Hepatocyte (in vitro differentiated cells): ENCODE results near the gene SHROOM1. TPM values are rescaled to one million over a fixed set of nuclear protein-coding genes. Genes with fewer than 3 reads are reported as not detected.
A peak's percentile ranks its signal among the peaks of the same experiment; 100 is the strongest.

ENCODE experiments used
- DNase-seq: peaks from one replicate; pipeline ENCODE4 v3.0.0-alpha.2; 2016; ENCODE audit warnings: low spot score
- H2AFZ ChIP-seq: fragments of 200-600 bp; sonication (generic); 2 replicates; pipeline ENCODE4 v1.6.0; 2016; ENCODE audit warnings: antibody characterized with exemption, mild to moderate bottlenecking
- H3K27ac ChIP-seq: fragments of 200-600 bp; sonication (generic); 2 replicates; pipeline ENCODE4 v1.5.1; 2016; ENCODE audit warnings: mild to moderate bottlenecking
- H3K27me3 ChIP-seq: fragments of 200-600 bp; sonication (generic); 2 replicates; pipeline ENCODE4 v1.6.1; 2016
- H3K36me3 ChIP-seq: fragments of 200-600 bp; sonication (generic); replicated peaks from 2 replicates; pipeline ENCODE4 v1.5.1; 2016; ENCODE audit warnings: low read depth; ENCODE audit not compliant: insufficient read depth
- H3K4me1 ChIP-seq: fragments of 200-600 bp; sonication (generic); 2 replicates; pipeline ENCODE4 v1.5.1; 2016; ENCODE audit warnings: mild to moderate bottlenecking, moderate library complexity; ENCODE audit not compliant: insufficient read depth
- H3K4me2 ChIP-seq: fragments of 200-600 bp; sonication (generic); 2 replicates; pipeline ENCODE4 v1.6.0; 2016
- H3K4me3 ChIP-seq: fragments of 200-600 bp; sonication (generic); 2 replicates; pipeline ENCODE4 v1.5.1; 2016; ENCODE audit warnings: mild to moderate bottlenecking
- H3K79me2 ChIP-seq: fragments of 200-600 bp; sonication (generic); 2 replicates; pipeline ENCODE4 v1.6.0; 2017; ENCODE audit warnings: mild to moderate bottlenecking
- H3K9me2 ChIP-seq: fragments of 200-600 bp; sonication (generic); replicated peaks from 2 replicates; pipeline ENCODE4 v1.6.0; 2017; ENCODE audit warnings: mild to moderate bottlenecking; ENCODE audit not compliant: insufficient read depth
- H3K9me3 ChIP-seq: fragments of 200-600 bp; sonication (generic); 2 replicates; pipeline ENCODE4 v1.5.1; 2016; ENCODE audit warnings: low read depth, mild to moderate bottlenecking
- H4K20me1 ChIP-seq: fragments of 200-600 bp; sonication (generic); 2 replicates; pipeline ENCODE4 v1.6.0; 2016; ENCODE audit warnings: mild to moderate bottlenecking; ENCODE audit not compliant: insufficient read depth, poor library complexity, severe bottlenecking
- EZH2 ChIP-seq: fragments of 200-600 bp; sonication (generic); IDR thresholded peaks from 2 replicates; pipeline ENCODE4 v1.6.1; 2016; ENCODE audit warnings: antibody characterized with exemption, mild to moderate bottlenecking, borderline replicate concordance
- EZH2phosphoT487 ChIP-seq: fragments of 200-600 bp; sonication (generic); IDR thresholded peaks from one replicate; pipeline ENCODE4 v1.6.1; 2018; ENCODE audit warnings: antibody characterized with exemption, mild to moderate bottlenecking, low read depth, moderate library complexity; ENCODE audit not compliant: unreplicated experiment, severe bottlenecking
- WGBS: methylation state at CpG from one replicate; pipeline ENCODE4 v1.1.6; 2016; ENCODE audit warnings: low lambda C conversion rate; ENCODE audit errors: missing lambda C conversion rate; 5-methylcytosine and 5-hydroxymethylcytosine counted together
- polyA plus RNA-seq: library from polyadenylated mRNA; unstranded; fragments of >200 nt; fragmentation: Nextera tagmentation; extraction: Ambion mirVana; gene quantifications from 2 replicates; pipeline ENCODE4 v1.2.1, GENCODE V29; 2016
- total RNA-seq: library from RNA; depleted of rRNA; stranded (reverse); fragments of >200 nt; gene quantifications from 2 replicates; pipeline ENCODE4 v1.2.3, GENCODE V29; 2014
- TF ChIP-seq, protein P1 (sequence below): fragments of 200-600 bp; sonication (generic); IDR thresholded peaks from 2 replicates; pipeline ENCODE4 v1.5.1; 2016; ENCODE audit warnings: antibody characterized with exemption, mild to moderate bottlenecking; ENCODE audit not compliant: poor library complexity

SHROOM1 gene
- total and polyA plus RNA-seq, 2 experiments from 2014 or later, result 10.0 to 19.2 TPM

DNA sequence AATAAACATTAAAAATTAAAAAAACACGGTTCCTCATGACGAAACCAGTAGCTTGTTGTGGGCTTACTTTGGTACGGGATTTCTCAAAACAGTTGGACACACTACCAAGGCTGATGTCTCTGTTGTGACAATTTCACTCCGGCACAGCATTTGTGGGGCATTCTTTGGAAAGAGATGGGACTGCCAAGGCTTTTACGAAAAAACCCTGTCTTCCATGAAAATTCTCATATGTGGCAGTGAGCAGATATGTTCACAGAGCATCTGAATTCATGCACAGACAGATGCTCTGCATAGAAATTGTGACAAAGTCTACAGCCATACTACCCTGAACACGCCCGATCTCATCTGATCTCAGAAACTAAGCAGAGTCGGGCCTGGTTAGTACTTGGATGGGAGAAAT, 17.8 kb upstream of the SHROOM1 start:
- no peak overlapping the region for H3K27ac ChIP-seq
- H3K27me3 ChIP-seq, result no peaks in the 10 kb centered on the region
- no peaks in the 10 kb centered on the region for H4K20me1 ChIP-seq
- no peak overlapping the region for H3K4me2 ChIP-seq
- DNase-seq, result no peak
- no peak overlapping the region for H3K4me3 ChIP-seq
- H3K9me3 ChIP-seq, result no peaks in the 10 kb centered on the region
- WGBS, result 94% methylated on average over 8 of the region's 8 CpGs
- H3K79me2 ChIP-seq, result no peaks in the 10 kb centered on the region
- no peak overlapping the region for H2AFZ ChIP-seq
- peaks cover 8% of the 10 kb centered on the region for H3K4me1 ChIP-seq
- H3K9me2 ChIP-seq, result no peaks in the 10 kb centered on the region
- TF ChIP-seq EZH2, result no peak
- TF ChIP-seq, protein P1, sequence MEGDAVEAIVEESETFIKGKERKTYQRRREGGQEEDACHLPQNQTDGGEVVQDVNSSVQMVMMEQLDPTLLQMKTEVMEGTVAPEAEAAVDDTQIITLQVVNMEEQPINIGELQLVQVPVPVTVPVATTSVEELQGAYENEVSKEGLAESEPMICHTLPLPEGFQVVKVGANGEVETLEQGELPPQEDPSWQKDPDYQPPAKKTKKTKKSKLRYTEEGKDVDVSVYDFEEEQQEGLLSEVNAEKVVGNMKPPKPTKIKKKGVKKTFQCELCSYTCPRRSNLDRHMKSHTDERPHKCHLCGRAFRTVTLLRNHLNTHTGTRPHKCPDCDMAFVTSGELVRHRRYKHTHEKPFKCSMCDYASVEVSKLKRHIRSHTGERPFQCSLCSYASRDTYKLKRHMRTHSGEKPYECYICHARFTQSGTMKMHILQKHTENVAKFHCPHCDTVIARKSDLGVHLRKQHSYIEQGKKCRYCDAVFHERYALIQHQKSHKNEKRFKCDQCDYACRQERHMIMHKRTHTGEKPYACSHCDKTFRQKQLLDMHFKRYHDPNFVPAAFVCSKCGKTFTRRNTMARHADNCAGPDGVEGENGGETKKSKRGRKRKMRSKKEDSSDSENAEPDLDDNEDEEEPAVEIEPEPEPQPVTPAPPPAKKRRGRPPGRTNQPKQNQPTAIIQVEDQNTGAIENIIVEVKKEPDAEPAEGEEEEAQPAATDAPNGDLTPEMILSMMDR, result no peak
- no peak for TF ChIP-seq EZH2phosphoT487
- no peaks in the 10 kb centered on the region for H3K36me3 ChIP-seq

DNA sequence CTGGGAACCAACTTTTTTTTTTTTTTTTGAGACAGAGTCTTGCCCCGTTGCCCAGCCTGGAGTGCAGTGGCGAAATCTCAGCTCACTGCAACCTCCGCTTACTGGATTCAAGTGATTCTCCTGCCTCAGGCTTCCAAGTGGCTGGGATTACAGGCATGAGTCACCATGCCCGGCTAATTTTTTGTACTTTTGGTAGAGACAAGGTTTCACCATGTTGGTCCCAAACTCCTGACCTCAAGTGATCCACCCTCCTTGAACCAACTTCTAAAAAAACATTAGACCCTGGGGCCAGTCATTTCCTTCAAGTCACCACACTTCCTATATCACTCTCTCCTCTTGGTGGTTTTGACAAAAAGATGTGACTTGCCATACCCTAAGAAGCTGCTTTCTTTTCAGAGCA, 10.9 kb upstream of the SHROOM1 start:
- H3K27me3 ChIP-seq, result no peaks in the 10 kb centered on the region
- H3K4me3 ChIP-seq, result no peak overlapping the region
- WGBS, result 81% methylated on average over 4 of the region's 4 CpGs
- no peaks in the 10 kb centered on the region for H4K20me1 ChIP-seq
- H3K27ac ChIP-seq, result peak overlapping the region; percentile 86
- no peak overlapping the region for H3K4me2 ChIP-seq
- no peaks in the 10 kb centered on the region for H3K9me3 ChIP-seq
- no peak for TF ChIP-seq EZH2phosphoT487
- TF ChIP-seq, protein P1, result no peak
- H3K79me2 ChIP-seq, result no peaks in the 10 kb centered on the region
- no peaks in the 10 kb centered on the region for H3K36me3 ChIP-seq
- H3K9me2 ChIP-seq, result no peaks in the 10 kb centered on the region
- H3K4me1 ChIP-seq, result peaks cover 31% of the 10 kb centered on the region
- no peak overlapping the region for H2AFZ ChIP-seq
- no peak for DNase-seq

DNA sequence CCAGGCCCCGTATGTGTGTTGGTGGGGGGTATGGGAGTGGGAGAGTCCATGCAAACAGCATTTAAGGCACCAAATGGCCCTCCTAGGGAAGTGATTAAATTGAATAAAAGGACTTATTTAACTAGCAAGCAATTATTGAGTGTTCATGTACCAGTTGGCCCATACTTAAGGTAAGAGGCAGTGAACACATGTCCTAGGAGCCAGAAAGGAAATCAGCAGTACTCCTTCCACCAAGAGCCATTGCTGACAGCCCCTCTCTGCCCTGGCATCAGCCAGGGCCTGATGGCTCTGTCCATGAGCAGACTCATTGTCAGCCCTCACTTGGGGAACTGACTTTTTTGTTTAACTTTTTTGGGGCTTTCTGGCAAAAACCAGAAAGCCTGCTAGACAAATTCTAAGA, 10.4 kb upstream of the SHROOM1 start:
- Histone ChIP-seq H3K36me3 (no peaks in the 10 kb centered on the region), H3K27ac (peak overlapping the region; percentile 86), H3K9me3 (no peaks in the 10 kb centered on the region), H3K79me2 (no peaks in the 10 kb centered on the region), H3K4me3 (no peak overlapping the region), H3K9me2 (no peaks in the 10 kb centered on the region), H3K27me3 (no peaks in the 10 kb centered on the region), H3K4me1 (peaks cover 31% of the 10 kb centered on the region), H2AFZ (no peak overlapping the region), H4K20me1 (no peaks in the 10 kb centered on the region), H3K4me2 (no peak overlapping the region)
- DNase-seq, result no peak
- 71% methylated on average over 1 of the region's 1 CpG for WGBS
- no peak for TF ChIP-seq EZH2
- TF ChIP-seq, protein P1, result no peak
- TF ChIP-seq EZH2phosphoT487, result no peak

DNA sequence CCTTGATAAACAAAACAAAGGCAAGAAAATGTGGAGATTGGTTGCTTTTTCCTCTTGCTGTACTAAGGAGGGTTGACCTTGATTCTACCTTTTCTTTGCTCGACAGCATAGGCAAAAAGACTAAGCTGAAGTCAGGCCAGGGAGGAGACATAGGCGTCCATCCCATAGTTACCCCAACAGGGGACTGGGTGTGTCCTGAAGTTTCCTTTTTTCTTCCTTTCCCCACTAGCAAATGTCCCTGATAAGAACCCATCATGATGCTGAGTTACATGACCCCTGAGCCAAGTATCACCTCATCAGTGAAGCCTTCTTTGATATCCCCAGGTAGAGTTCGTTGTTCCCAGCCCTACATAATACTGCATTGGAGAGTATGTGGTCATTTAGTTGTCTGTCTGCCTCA, 9.9 kb upstream of the SHROOM1 start:
- Histone ChIP-seq H2AFZ (no peak overlapping the region), H3K36me3 (no peaks in the 10 kb centered on the region), H4K20me1 (no peaks in the 10 kb centered on the region), H3K4me1 (peaks cover 31% of the 10 kb centered on the region), H3K27me3 (no peaks in the 10 kb centered on the region), H3K79me2 (no peaks in the 10 kb centered on the region), H3K27ac (peak overlapping the region; percentile 86), H3K9me2 (no peaks in the 10 kb centered on the region), H3K4me3 (no peak overlapping the region), H3K4me2 (no peak overlapping the region), H3K9me3 (no peaks in the 10 kb centered on the region)
- TF ChIP-seq EZH2 (no peak), EZH2phosphoT487 (no peak)
- TF ChIP-seq, protein P1, result no peak
- DNase-seq, result no peak
- WGBS, result 76% methylated on average over 3 of the region's 3 CpGs
